Stimulated activated CD4-positive, alpha-beta T cell treated with anti-CD3 and anti-CD28 coated beads, Interleukin-12 subunit alpha, Interleukin-12 subunit beta, amount 100 ng/mL, for 24 hours (primary cell): ENCODE measurements around the gene MTHFSD.

Experiments used
- DNase-seq, 2 experiments: peaks; one replicate each; pipeline ENCODE4 v3.0.0-alpha.2; 2020; ENCODE audit warnings: low read depth in 2 of 2

MTHFSD gene

GRCh38 chr16:86490859-86491639 is 64.0 kb downstream of the MTHFSD start:
- DNase-seq: no peak

GRCh38 chr16:86485746-86486145 is 69.3 kb downstream of the MTHFSD start:
- DNase-seq: no peak

GRCh38 chr16:86484240-86484639 is 70.8 kb downstream of the MTHFSD start:
- DNase-seq: no peak

- DNase-seq: no peak
Measured at GRCh38 chr16:86481607-86482006, 73.4 kb downstream of the MTHFSD start.

GRCh38 chr16:86480444-86480843 is 74.6 kb downstream of the MTHFSD start:
- DNase-seq: no peak
